Activated T-cell treated with anti-CD3 and anti-CD28 coated beads for 4 hours (primary cell): ENCODE measurements around the gene SNRPB.
A peak's percentile ranks its signal among the peaks of the same experiment; 100 is the strongest.
"Not testable (repeated sequence)": the region's sequence is repeated elsewhere in the genome, so short reads cannot be mapped to it uniquely, and the experiment has no call there.

ENCODE experiments used
- DNase-seq: peaks from one replicate; pipeline ENCODE4 v3.0.0-alpha.2; 2020

Gene SNRPB

DNA sequence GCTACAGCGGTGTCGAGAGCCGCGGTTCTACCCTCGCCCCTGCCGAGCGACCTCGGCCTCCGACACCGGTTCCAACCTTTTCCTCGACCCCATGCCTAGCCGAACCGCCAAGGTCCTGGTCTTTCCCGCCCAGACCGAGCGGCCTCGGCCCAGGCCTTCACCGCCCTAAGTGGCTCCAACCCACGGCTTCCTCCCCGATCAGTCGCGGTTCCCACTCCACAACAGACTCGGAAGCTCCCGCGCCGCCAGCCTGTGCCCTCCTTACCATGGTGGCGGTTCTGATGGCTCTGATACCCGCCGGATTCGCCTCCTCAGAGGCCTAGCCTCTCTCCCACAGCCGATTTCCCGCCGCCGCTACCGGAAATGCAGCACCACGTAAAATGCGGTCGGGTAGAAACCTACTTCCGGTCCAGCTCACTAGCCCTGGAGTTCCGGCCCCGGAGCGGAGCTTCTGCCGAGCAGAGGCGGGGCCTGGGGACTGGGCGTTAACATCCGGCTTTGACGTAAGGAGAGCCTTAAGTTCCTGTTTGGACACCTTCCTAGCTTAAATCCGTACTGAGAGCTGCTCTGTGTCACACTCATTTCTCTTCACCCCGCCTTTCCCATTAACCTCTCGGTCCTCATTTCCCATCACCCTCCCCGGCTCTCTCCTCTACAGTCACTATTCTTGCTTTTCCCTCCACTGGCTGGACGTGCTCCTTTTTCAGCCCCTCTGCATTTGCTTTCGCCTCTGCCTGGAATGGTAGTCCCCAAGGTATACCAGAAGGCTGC, at the start of gene SNRPB:
SNRPB (minus strand) TSS at position 367 of the 771 bp plus-strand sequence; CDS start at position 268, 99 bp downstream.
- peak; percentile 92 for DNase-seq

DNA sequence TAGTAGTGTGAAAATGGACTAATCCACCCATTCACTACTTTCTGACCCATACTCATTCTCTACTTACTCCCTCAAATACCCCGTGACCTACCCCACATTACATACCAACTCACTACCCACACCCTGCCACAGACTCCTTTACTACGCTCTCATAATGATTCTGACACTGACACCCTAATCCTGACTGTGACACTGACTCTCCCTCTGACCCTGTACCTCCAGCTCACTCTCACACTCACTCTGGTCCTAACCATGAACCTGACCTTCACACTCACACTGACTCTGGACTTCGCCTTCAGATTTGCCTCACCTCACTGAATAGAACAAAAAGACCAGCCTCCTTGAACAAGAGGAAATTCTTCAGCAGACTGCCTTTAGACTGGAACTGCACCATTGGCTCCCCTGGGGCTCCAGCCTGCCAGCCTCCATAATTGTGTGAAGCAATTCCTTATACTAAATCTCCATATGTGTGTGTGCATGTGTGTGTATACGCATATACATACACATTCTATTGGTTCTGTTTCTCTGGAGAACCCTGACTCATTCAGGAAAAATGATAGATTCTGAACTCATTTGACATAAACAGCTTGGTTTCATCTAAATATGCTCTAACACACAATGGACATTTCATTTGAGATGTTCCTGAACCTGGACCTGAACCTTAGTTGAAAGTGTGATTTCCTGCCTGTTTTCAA, 48.7 kb upstream of the SNRPB start:
- no peak for DNase-seq

DNA sequence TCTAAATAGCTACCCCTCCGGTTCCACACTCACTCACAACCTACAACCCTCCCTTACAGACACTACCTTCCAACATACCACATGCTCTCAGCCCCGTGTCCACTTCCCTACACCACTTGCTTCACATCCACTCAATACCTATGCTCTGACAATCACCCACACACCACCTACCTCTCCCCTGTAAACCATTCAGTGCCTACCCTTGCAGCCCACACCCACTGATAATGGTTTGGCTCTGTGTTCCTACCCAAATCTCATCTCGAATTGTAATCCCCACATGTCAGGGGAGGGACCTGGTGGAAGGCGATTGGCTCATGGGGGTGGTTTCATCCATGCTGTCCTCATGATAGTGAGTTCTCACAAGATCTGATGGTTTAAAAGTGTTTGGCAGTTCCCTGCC, 48.0 kb upstream of the SNRPB start:
- DNase-seq = no peak

- DNase-seq = no peak
These were observed 47.5 kb upstream of the SNRPB start for GRCh38 chr20:2518096-2518495.

GRCh38 chr20:2516399-2516798, 45.8 kb upstream of the SNRPB start:
- no peak for DNase-seq

DNA sequence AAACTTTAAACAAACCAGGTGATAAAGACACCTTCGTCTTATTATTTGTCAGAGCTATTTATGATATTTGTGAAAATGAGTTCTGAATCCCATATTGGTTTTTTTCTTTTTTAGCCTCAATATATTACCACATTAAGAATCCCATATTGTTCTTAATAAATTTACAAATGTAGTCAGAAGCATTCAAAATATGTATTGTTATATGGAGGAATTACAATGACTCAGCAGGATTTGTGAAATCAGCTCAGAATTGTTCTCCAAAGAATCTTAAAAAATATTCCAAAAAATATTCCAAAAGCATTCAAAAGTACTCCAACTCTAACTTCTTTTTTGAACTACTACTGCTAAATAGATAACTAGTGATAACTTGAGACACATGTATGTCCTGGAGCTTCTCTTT, 44.6 kb upstream of the SNRPB start:
- no peak for DNase-seq

- DNase-seq = no peak
These were observed 39.2 kb upstream of the SNRPB start for GRCh38 chr20:2509794-2510193.

GRCh38 chr20:2509468-2509781, 38.8 kb upstream of the SNRPB start:
- no peak for DNase-seq

- DNase-seq = peak; percentile 71
These were observed 38.3 kb upstream of the SNRPB start, which contains the start of gene ZNF343 for GRCh38 chr20:2508631-2509467. ZNF343 (minus strand) TSS chr20:2508915; CDS start chr20:2493895, 15,020 bp downstream.

- DNase-seq = no peak
These were observed 37.5 kb upstream of the SNRPB start for GRCh38 chr20:2507875-2508630.

DNA sequence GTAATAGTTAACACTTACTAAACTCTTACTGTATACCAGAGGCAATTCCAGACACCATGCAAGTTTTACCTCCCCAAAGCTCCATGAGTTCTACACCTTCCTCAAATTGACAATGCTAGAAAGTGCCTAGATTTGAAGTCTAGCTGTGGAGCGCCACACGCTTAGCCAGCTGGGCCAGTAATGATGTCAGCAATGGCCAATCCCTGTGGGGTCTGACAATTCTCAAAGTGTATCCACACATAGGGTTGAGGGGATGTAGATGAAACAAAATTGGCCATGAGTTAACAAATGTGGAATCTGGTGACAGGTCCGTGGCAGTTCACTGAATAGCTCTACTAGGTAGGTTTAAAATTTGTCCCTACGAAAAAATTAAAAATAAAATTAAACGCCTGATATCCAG, 36.9 kb upstream of the SNRPB start:
- DNase-seq = no peak

GRCh38 chr20:2506426-2506825, 35.8 kb upstream of the SNRPB start:
- not testable (repeated sequence) for DNase-seq

- not testable (repeated sequence) for DNase-seq
These were observed 34.2 kb upstream of the SNRPB start for GRCh38 chr20:2504803-2505202.

GRCh38 chr20:2502808-2503384, 32.3 kb upstream of the SNRPB start:
- not testable (repeated sequence) for DNase-seq

DNA sequence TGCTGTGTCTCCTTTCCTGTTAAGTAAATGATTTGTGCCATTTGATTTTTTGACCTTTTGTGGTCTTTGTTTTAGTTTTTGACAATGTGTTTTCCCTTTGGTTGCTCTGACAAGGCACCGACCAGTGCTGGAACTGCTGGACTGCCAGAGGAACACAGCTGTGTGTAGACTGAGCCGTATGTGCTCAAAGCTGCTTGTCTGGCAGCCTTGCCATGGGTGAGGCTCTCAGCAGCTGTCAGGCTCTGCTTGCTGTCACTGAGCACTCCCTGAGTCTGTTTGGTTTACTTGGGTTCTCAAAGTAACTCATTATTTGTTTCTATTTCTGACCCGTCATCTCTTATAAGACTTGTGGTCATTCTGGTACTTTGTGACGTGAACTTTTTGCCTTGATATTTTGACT, 15.1 kb upstream of the SNRPB start:
- DNase-seq = no peak

DNA sequence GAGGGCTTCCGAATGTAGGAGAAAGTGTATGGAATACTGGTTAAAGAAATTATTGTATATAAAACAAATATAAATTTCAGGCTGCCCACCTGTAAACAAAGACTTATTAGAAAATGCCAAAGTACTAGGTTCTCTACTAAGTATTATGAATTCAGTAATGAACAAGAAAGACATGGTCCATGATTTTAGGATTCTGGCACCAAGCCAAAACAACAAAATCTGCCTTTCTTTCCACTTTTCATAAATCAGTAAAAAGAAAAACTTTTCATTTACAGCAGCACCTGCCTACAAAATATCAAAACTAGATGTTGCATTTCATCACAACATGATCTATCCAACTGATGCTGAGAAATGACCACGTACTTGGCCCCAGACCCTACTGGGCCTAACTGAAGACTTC, 14.5 kb upstream of the SNRPB start:
- DNase-seq = no peak

GRCh38 chr20:2483504-2483903, 12.9 kb upstream of the SNRPB start:
- no peak for DNase-seq

DNA sequence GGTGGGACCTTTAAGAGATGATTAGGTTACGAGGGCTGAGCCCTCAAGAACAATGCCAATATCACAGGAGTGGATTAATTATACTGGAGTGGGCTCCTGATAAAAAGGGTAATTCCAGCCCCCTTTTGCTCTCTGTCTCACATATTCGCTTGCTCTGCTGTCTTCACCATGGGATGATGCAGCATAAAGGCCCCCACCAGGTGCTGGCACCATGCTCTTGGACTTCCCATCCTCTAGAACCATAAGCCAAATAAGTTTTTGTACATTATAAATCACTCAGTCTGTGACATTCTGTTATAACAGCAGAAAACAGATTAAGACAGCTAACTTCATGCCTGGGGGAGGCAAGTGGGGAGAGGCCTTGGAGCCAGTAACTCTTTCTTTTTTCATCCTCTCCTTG, 9.8 kb upstream of the SNRPB start:
- DNase-seq = no peak

DNA sequence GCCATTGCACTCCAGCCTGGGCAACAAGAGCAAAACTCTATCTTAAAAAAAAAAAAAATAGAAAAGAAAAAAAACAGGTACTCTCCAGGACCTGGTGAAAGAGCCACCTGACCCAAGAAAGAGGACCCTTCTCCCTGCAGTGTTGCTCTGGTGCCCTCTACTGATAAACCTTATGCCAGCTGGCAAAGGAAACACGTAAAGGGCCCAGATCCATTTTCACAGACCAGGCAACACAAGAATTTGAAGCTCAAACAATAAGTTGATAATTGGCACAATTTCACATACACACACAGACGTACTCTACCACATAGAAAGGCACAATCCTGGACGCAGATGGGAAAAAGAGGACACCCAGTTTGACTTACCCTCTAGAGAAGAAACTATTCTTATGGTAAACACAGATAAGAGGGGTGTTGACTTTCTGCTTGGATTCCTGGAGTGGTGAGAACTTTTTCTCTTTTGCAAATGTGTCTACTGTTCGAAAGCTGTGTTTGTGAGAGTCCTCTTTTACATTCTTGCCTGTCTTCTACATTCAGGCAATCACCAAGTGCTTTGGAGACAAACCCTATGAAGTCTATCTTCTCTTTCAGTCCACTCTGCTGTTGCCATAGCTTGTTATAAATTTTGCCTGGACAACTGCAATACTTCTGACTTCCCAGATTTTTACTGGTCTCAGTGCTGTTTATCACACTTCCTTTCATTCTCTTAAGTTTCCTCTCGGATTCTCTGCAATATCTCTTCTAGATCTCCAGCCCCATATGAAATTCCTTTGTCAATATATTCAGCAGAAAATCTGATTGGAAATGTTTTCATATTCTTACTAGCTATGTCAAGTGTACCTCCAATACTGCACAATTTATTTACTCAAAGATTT, 6.4 kb upstream of the SNRPB start:
- no peak for DNase-seq

GRCh38 chr20:2475850-2476741, 5.5 kb upstream of the SNRPB start:
- no peak for DNase-seq
